ENCODE results near the gene ECE1. TPM values are rescaled to one million over a fixed set of nuclear protein-coding genes. Genes with fewer than 3 reads are reported as not detected.

ECE1 gene
- total and polyA plus RNA-seq, 9 of the 15 experiments (the other 6 are each of a cell fraction or from before 2014, with no cell fraction given), result 0.56 to 34.8 (median 11.0) TPM

- TF ChIP-seq NR2C1 (IDR thresholded peaks at IDR 0.05), result peak; percentile 60
- peak; percentile 72 for TF ChIP-seq NR2C1 (tag; IDR thresholded peaks at IDR 0.05)
- TF ChIP-seq HDAC6 (IDR thresholded peaks at IDR 0.05; ENCODE audit: low read depth, low read length), result no peak
- 0 out of 4 replicates have a peak, but pooled peaks of 1 of the 2 experiments have one; percentile 3 for TF ChIP-seq RAD21 (CRISPR knock-in tag; conservative IDR thresholded peaks at IDR 0.05 in 1 of 2, IDR thresholded peaks at IDR 0.05 in 1 of 2)
- TF ChIP-seq BCLAF1 (IDR thresholded peaks at IDR 0.05; ENCODE audit: borderline replicate concordance in 1 of 2, control insufficient read depth in 1 of 2, low read depth in 2 of 2, low read length in 1 of 2), result peak in 1 of 2 experiments; percentile 40; a peak in 1 of 4 replicates
- TF ChIP-seq RERE (CRISPR knock-in tag; IDR thresholded peaks at IDR 0.05; ENCODE audit: borderline replicate concordance), result no peak
- TF ChIP-seq CBX1 (IDR thresholded peaks at IDR 0.05; ENCODE audit: low read depth), result no peak
- TF ChIP-seq SAFB2 (IDR thresholded peaks at IDR 0.05; ENCODE audit: borderline replicate concordance, low read depth, low read length, severe bottlenecking), result no peak
- TF ChIP-seq ESRRA (IDR thresholded peaks at IDR 0.05; ENCODE audit: borderline replicate concordance, low read depth), result peak; percentile 38; the same call in 1 of the 2 replicates
- no peak for TF ChIP-seq MAZ (CRISPR knock-in tag; conservative IDR thresholded peaks at IDR 0.05 in 1 of 2, IDR thresholded peaks at IDR 0.05 in 1 of 2)
- TF ChIP-seq POU5F1 (IDR thresholded peaks at IDR 0.05; ENCODE audit: borderline replicate concordance, low read depth, low read length, partially characterized antibody), result no peak
- TF ChIP-seq UBTF (IDR thresholded peaks at IDR 0.05; ENCODE audit: borderline replicate concordance in 1 of 2, low read depth in 2 of 2, low read length in 2 of 2), result peak in 1 of 2 experiments; percentile 29; a peak in 1 of 4 replicates
- TF ChIP-seq SMARCE1 (IDR thresholded peaks at IDR 0.05), result peak; percentile 37; the same call in 1 of the 2 replicates
- peak; percentile 37; the same call in 1 of the 2 replicates for TF ChIP-seq SPI1 (IDR thresholded peaks at IDR 0.05; ENCODE audit: borderline replicate concordance, low read depth, low read length)
These were observed 115.0 kb downstream of the ECE1 start (continued) for GRCh38 chr1:21175324-21175669.
